Measurements from ENCODE around the gene GRIA1.

The GRIA1 gene

DNA sequence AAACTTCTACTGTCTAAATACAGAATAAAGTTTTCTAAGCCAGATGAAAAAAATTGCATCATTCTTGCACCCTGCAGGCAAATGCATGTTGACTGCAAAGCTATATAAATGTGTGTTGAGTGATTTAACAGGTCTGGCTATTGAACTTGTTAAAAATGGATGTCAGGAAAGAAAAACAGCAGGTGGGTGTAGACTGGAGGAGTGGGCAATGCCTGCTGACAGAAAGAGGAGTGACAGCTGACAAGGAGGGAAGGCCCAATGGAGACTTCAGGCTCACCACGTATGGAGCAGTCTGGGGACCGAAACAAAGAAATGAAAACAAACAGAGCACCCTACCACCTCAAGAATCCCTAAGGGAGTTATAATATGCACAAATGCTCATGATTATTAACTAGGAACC is 127.8 kb downstream of the GRIA1 start:
- DNase-seq: no peak

DNA sequence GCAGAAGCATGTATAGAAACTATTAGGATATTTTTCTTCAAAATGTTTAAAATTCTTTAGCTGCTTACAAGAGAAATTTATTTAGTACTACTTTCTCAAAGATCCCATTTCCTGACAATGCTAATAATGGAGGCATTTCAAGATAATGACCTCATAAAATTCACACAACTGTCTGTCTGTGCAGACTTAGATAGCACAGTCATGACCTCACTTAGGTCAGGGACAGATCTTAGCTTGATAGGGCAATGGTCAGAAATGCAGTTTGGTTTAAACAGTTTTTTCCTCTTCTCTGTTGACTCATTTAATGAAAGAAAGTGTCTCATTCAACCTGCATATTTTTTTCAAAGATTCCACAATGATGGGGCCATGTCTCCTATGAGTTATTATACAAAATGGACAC is 128.4 kb downstream of the GRIA1 start:
- DNase-seq: no peak

- DNase-seq: no peak
Measured at GRCh38 chr5:153619771-153620170, 129.3 kb downstream of the GRIA1 start.

DNA sequence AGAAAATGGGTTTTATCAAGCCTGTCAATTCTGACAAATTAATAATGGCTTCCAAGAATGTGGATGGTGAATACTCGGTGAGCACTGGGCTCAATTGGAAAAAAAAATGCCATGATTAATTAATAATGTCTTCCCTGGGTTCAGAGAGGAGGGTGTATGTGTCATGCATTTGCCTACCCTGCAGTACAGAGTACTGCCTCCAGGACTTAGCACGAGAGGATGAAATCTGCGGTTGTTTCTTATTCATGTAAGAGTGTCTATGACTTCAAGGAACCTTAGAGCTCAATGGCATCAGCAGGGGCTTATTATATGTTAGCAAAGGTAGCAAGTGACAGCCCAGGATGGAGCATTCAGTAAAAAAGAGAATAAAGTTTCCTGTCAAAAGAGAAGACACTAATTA is 132.7 kb downstream of the GRIA1 start:
- DNase-seq: no peak

- no peak for DNase-seq
Measured at GRCh38 chr5:153623751-153624450, 133.4 kb downstream of the GRIA1 start.

DNA sequence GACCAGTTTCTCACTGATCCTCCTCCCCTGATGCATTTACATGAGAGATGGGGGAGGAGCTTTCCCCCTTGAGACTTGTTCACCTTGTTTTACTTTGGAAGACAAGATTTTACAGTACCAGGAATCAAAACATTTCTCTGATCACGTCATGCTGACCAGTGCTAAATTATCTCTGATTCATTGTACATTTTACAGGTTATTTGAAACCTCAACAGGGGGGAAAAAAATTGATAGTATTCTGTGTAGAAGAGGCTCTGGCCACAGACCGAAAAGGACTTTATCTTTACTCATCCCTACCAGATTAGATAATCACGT is 133.9 kb downstream of the GRIA1 start:
- no peak for DNase-seq

DNA sequence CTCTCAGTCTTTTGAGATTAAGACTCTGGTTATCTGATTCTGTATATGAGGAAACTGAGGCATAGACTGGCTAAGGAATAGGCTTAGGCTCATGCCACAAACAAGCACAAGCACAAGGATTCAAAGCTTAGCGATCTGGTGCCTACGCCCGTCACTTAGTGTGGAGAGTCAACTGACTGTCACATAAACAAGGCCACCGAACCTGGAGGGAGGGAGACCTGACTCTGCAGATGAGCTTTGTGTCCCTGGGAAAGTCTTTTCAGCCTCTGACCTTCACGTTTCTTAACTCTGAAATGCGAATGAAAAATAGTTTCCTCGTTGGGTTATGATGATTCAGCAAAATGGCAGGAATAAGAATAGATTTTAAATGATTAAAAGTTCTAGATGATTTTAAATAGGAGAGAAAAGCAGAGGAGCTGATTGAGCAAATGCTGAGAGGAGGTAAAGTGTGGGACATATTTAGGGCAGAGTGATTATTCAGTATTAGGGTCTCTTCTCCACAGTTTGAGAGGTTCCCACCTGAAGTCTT is 135.4 kb downstream of the GRIA1 start:
- no peak for DNase-seq

DNA sequence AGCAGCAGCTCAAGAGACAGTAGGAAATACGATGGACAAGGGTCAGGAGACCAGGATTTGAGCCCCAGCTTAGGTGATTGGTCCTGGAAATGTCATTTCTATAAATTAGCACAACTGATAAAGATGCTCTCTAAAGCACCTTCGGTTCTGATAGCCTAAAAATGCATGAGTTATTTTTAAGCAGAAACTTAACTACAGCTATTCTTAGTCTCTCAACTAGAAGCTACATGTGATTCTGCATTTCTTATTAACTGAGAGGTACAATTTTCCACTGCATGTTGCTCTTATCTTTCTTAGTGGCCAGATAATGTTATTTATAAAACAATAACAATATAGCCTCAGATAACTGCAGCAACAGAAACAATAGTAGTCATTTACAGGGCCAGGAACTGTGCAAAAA is 136.4 kb downstream of the GRIA1 start:
- no peak for DNase-seq

GRCh38 chr5:153629027-153629895 is 138.8 kb downstream of the GRIA1 start:
- DNase-seq: no peak

- DNase-seq: no peak
Measured at GRCh38 chr5:153630546-153630945, 140.1 kb downstream of the GRIA1 start.

GRCh38 chr5:153632748-153633290 is 142.3 kb downstream of the GRIA1 start:
- no peak for DNase-seq

DNA sequence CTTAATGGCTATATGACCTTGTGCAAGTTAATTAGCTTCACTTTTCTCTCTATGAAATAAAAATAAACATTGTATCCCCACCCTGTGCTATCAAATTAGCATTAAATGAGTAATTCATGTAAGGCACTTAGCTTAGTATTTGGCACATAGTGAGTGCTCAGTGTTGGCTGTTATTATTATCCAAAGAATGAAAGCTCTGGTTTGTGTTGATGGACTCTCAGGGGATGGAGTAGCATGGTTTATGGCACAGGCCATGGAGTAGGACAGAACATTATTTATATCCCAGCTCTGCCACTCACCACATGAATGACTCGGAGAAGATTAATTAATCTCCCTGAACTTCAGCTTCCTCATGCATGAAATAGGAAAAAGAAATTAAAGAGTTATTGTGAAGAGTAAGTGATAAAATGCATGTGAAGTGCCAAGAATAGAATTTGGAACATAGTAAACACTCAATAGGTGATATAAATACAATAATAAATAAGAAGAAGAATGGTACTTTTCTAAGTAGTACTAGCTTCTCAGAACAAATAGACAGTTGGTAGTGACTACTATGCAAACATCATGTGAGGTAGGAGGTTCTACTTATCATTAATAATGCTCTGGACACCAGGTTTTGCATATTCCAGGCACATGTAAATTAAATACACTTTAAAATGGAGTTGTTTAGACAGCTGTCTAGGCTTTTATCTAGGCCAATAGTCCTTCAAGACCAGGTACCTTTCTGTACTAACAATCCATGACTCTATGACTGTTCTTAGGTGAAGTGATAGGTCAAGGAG is 146.4 kb downstream of the GRIA1 start:
- DNase-seq: no peak

GRCh38 chr5:153640293-153640692 is 149.8 kb downstream of the GRIA1 start:
- DNase-seq: no peak

- no peak for DNase-seq
Measured at GRCh38 chr5:153641183-153641688, 150.8 kb downstream of the GRIA1 start.

DNA sequence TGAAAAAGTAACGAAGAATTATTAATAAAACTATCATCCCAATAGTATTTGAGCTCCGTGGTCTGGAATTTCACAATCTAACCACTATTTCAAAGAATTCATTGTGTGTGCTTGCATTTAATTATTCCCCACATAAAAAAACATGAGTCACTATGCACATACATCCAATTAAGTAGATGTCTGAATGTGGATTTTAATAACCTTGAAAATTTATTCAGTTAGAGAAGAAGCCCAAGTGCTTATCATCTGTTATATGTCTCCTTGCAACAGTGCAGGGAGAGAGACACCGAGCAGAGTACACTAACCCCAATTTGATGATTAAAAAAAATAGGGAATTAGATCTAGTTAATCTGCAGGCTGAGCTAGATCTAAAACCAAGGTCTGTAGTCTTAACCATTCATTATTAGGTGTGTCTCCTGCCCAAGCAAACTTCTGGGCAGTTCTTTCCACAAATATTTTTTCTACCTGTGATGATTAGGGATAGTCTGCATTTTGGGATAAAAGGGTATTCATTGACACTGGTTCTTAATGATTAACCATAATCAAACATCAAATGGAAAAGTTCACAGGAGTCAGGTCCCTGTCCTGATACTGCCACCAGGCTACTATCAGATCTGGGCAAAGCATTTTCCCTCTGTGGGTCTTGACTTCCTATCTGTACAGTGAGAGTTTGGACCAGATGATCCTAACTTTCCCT is 164.2 kb downstream of the GRIA1 start:
- DNase-seq: no peak

- DNase-seq: no peak
Measured at GRCh38 chr5:153655201-153655510, 164.7 kb downstream of the GRIA1 start.

DNA sequence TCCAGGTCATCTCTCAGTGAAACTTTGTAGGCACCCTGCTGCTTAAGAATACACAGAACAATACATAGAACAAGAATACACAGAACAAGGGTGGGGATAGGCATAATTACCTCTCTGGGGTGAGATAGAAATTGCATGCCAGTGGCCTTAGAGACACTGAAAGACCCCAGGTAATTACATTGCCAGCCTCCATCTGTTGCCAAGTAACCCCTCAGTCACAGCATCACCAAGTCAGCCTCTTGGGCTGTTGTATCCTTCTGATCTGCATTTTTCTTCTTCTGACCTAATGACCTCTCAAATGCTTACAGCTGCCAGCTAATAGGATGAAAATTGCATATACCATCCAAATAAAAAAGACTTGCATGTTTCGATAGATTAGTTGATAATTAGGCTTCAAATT is 167.7 kb downstream of the GRIA1 start:
- DNase-seq: no peak

DNA sequence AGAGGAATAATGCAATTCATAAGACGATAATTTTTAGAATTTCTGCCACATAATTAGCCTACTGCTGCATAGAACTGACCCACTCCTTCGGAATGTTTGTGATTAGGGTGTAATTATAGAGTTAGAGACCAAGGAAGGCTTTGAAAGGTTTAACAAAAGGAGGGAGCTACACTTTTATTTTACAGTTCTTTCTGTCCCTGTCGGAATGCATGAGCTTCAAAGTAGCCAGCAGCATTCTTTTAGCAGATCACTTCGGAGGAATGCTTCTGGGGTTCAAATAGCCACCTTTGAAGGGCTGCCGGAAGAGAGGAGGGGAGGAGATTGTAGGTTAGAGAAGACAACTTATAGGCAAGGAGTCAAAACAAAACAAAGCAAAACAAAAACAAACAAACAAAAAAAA is 168.1 kb downstream of the GRIA1 start:
- DNase-seq: no peak

DNA sequence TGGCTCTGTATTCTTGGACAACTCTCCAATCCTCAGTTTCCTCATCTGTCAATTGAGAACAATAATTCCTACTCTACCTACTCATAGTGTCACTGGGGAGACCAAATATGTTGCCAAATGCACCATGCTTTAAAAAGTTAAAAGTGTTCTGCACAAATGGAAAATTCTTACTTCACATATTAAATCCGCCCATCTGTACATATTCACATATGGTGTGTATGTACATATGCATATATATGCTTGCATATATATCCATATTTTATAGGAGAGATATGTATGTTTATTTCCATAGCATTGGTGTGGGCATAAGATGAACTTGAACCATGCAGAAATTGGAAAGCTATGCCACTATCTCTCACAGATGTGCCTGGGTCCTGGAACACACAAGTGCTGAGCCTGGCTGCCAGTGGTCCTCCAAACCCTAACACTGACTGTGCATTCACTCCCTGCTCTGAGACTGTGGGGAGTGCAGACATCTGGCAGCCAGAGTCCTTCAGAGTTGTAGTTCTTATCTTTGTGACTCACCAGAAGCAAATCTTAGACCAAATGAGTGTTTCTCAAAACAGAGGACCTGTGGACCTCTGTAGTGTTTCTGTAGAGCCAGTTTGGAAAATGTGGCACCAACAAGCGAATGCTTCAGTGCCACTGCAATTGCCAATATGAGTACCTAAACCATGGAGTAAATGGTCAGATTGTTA is 168.7 kb downstream of the GRIA1 start:
- DNase-seq: no peak

DNA sequence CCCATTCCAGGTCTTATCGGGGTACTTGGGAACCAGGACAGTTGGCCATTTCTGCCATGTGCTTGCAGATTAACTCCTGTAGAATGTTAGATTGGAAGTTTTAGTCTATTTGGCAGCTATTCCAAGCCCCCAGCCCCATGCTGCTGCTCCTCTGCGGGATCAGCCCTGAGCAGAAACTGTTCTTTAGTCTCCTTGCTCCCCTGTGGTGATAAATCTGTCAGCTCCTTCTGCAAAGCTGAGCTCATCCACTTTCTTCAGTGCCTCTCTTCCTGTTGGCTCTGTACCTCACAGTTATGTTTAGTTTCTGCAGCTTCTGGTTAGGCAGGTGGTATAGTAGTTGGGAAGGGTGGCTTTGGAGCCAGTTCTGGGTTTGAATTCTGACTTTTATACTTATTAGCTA is 170.4 kb downstream of the GRIA1 start:
- DNase-seq: no peak

GRCh38 chr5:153661897-153662296 is 171.4 kb downstream of the GRIA1 start:
- DNase-seq: no peak

- no peak for DNase-seq
Measured at GRCh38 chr5:153670101-153670500, 179.6 kb downstream of the GRIA1 start.
